NCI-H146 treated with DMSO at 0.1 percent for 48 hours (cell line): ENCODE data around the gene EHD3.

Experiments used
- DNase-seq: peaks from one replicate; lab custom pipeline; 2025; ENCODE audit not compliant: unreplicated experiment; lab: John Stamatoyannopoulos, UW

The EHD3 gene

GRCh38 chr2:31212659-31213600, 21.0 kb upstream of the EHD3 start:
- DNase-seq = no peak

GRCh38 chr2:31213601-31214443, 20.1 kb upstream of the EHD3 start:
- DNase-seq = no peak

- DNase-seq = no peak
Measured at GRCh38 chr2:31214444-31214915, 19.5 kb upstream of the EHD3 start.

- DNase-seq = no peak
Measured at GRCh38 chr2:31216734-31217133, 17.2 kb upstream of the EHD3 start.

GRCh38 chr2:31217465-31218200, 16.3 kb upstream of the EHD3 start, which contains the start of gene CAPN14:
Gene CAPN14 (minus strand): TSS chr2:31217515. CDS start chr2:31205447, 12,068 bp downstream.
- no peak for DNase-seq

GRCh38 chr2:31219131-31219969, 14.6 kb upstream of the EHD3 start:
- no peak for DNase-seq

GRCh38 chr2:31221544-31221943, 12.4 kb upstream of the EHD3 start:
- DNase-seq = no peak

- DNase-seq = no peak
Measured at GRCh38 chr2:31222071-31222470, 11.9 kb upstream of the EHD3 start.

GRCh38 chr2:31223026-31223425, 10.9 kb upstream of the EHD3 start:
- DNase-seq = no peak

GRCh38 chr2:31223749-31224148, 10.2 kb upstream of the EHD3 start:
- no peak for DNase-seq

GRCh38 chr2:31226266-31226665, 7.7 kb upstream of the EHD3 start:
- DNase-seq = no peak

- no peak for DNase-seq
Measured at GRCh38 chr2:31227110-31227509, 6.8 kb upstream of the EHD3 start.

- no peak for DNase-seq
Measured at GRCh38 chr2:31227711-31228125, 6.2 kb upstream of the EHD3 start.

- no peak for DNase-seq
Measured at GRCh38 chr2:31228717-31229116, 5.2 kb upstream of the EHD3 start.

- DNase-seq = no peak
Measured at GRCh38 chr2:31230751-31231150, 3.2 kb upstream of the EHD3 start.

- no peak for DNase-seq
Measured at GRCh38 chr2:31231571-31232302, 2.2 kb upstream of the EHD3 start.

- no peak for DNase-seq
Measured at GRCh38 chr2:31232586-31232985, 1.4 kb upstream of the EHD3 start.

- no peak for DNase-seq
Measured at GRCh38 chr2:31233231-31233630, 721 bp upstream of the EHD3 start.

- no peak for DNase-seq
Measured at GRCh38 chr2:31234683-31235503, 941 bp downstream of the EHD3 start.
